Measurements from ENCODE around the gene CLEC2B.

Gene CLEC2B

GRCh38 chr12:9868951-9869306 is 225 bp downstream of the CLEC2B start:
- no peak for DNase-seq (ENCODE audit: low spot score)

DNA sequence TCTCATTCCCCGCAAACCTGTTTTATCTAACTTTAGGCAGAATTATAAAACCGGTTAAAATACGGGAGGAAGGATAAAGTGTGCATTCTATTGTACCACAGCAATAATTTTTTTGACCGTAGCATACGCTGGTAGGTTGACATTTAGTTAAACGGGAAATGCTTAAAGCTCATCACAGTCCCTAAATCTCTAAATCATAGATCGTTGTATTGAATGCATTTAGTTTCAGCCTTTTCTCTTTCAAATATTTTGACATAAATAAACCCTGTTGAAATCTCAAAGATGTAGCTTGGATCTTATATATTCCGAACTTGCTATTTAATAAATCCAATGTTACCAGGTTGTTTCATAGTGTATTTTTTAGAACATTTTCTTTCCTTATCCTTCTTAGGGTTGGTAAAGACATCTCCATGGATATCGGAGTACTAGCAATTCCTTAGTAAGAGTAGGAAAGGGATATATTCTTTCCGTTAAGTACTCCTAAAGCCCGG is 798 bp downstream of the CLEC2B start:
- DNase-seq (ENCODE audit: low spot score) = peak; percentile 10

- no peak for DNase-seq (ENCODE audit: low spot score)
Observed at GRCh38 chr12:9867531-9867930, 1.6 kb downstream of the CLEC2B start.

DNA sequence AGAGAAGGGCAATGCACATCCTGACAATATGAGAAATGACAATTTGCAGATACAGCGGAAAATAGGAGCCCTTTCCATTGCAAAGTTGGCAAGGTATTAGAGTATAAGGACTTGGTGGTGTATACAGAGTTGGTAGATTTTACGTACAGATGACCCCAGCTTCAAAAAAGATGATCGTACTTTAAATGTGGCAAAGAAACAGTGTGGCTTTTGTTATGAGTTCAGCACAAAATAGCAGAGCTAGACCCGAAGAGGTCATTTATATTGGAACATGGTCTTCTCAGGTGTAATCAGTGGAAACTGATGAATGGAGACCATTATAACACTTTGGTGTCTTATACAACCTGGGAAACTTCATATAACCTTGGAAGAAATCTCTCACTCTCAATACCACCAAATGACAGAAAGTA is 2.3 kb downstream of the CLEC2B start:
- DNase-seq (ENCODE audit: low spot score) = peak; percentile 15

DNA sequence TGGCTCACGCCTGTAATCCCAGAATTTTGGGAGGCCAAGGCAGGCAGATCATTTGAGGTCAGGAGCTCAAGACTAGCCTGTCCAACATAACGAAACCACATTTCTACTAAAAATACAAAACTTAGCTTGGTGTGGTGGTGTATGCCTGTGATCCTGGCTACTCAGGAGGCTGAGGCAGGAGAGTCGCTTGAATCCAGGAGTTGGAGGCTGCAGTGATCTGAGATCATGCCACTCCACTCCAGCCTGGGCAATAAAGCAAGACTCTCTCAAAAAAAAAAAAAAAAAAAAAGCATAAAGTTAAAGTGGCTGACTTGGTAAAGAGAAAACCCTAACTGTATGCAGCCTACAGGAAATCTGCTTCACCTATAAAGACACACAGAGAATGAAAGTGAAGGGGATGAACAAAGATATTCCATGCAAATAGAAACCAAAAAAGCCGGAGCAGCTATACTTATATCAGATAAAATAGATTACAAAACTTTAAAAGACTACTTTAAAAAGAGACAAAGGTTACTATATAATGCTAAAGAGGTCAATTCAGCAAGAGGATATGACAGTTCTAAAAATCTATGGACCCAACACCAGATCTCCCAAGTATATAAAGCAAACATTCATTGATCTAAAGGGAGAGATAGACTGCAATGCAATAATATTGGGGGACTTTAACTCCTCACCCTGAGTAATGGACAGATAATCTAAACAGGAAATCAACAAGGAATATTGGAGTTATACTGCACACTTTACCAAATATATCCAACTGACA is 4.1 kb downstream of the CLEC2B start:
- peak; percentile 21 for DNase-seq (ENCODE audit: low spot score)

DNA sequence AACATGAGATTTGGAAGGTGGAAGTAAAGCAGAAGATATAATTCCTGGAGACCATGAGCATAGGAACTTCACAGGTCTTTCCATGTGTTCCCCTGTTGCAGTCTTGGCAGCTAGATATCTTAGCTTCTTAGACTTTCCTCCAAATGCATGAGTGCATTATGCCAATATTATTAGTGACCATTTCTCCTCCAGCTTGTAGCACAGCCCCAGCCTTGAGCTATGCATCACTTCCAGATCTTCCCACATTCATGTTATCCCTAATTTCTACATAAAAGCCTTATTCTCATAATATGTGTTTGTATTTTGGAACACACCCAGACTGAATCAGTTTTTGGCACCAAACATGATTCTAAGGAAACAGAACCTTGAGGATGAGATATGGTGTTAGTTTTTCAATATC is 11.0 kb downstream of the CLEC2B start:
- no peak for DNase-seq (ENCODE audit: low spot score)

GRCh38 chr12:9856894-9857293 is 12.3 kb downstream of the CLEC2B start:
- no peak for DNase-seq (ENCODE audit: low spot score)

DNA sequence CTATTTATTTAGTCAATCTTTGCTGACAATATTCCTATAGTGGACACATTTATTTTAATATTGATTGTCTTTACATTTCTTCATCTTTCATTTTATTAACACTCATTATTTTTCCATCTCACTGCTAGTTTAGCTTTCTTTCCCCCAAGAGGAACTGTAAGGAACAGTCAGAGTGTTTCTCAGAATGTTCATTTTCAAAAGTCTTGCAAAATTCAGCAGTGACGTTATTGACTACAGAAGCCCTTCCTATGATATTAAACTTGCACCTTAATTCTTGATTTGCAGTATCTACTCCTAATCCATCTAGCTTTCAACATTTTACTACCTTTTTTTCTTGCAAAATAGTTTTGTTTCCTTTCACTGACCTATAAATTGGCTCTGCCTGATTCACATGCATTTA is 13.0 kb downstream of the CLEC2B start:
- DNase-seq (ENCODE audit: low spot score) = no peak

DNA sequence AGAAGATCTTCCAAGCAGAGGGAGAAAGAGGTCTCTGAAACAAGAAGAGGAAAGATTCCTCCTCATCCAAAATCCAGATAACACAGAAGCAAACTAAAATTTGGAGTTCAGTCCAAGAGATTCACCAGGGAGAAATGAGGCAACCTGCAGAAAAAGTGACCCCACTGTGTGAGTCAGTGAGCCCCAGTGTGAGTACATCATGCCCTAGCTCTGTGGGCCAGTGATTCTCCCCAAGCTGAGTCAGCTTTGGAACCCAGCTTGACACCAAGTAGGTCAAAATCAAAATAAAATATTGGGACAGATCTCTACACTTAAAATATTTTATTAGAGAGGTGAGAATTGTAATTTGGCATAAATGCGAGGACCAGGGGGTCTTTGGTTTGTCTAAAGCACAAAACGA is 17.2 kb downstream of the CLEC2B start:
- no peak for DNase-seq (ENCODE audit: low spot score)

- DNase-seq (ENCODE audit: low spot score) = no peak
Observed at GRCh38 chr12:9851050-9851449, 18.1 kb downstream of the CLEC2B start.

- DNase-seq (ENCODE audit: low spot score) = no peak
Observed at GRCh38 chr12:9848899-9849298, 20.3 kb downstream of the CLEC2B start.

GRCh38 chr12:9843407-9843806 is 25.7 kb downstream of the CLEC2B start:
- no peak for DNase-seq (ENCODE audit: low spot score)

- no peak for DNase-seq (ENCODE audit: low spot score)
Observed at GRCh38 chr12:9831720-9832119, 37.4 kb downstream of the CLEC2B start.

GRCh38 chr12:9829982-9830381 is 39.2 kb downstream of the CLEC2B start:
- no peak for DNase-seq (ENCODE audit: low spot score)

DNA sequence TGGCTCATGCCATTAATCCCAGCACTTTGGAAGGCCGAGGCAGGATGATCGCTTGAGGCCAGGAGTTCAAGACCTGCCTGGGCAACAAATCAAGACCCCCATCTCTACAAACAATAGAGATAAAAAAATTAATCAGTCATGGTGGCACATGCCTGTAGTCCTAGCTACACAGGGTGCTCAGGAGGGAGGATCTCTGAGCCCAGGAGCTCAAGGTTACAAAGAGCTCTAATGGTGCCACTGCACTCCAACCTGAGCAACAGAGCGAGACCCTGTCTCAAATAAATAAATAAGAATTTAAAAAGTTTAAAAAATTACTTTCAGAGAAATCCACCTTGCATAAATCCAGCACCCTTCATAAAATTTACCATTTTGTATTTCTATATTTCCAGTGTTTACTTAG is 39.7 kb downstream of the CLEC2B start:
- no peak for DNase-seq (ENCODE audit: low spot score)

GRCh38 chr12:9827209-9827888 is 41.8 kb downstream of the CLEC2B start, which contains the start of gene KLRF1:
KLRF1 (plus strand) TSS chr12:9827481; CDS start chr12:9827545, 64 bp downstream.
- DNase-seq (ENCODE audit: low spot score) = no peak

DNA sequence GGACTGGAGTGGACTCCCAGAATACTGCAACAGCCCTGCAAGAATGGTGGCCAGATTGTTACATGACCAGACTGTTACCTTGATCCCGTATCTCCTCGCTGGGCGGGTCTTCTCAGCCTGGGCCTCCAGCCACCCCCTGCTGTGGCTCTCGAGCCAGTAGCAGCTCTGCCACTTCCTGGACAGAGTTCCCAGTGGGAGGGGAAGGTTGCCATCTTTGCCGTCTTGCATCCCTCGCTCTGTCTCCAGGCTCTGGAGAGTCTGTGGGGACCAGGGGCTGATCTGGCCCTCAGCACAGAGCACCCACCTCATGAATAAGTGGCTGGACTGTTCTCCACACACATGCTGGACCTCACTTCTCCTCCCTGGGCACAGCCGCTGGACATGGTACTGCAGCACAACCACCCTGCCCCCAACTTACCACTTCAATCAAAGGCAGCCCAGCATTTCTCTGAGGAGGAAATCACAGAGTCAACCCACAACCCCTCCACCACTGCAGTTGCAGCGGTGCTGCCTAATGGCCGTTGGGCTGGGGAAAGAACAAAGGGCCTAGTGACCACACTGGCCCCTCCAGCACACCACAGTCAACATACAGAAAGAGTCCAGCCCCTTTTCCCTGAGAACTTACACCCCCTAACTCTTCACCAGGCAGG is 48.7 kb downstream of the CLEC2B start:
- DNase-seq (ENCODE audit: low spot score) = no peak

DNA sequence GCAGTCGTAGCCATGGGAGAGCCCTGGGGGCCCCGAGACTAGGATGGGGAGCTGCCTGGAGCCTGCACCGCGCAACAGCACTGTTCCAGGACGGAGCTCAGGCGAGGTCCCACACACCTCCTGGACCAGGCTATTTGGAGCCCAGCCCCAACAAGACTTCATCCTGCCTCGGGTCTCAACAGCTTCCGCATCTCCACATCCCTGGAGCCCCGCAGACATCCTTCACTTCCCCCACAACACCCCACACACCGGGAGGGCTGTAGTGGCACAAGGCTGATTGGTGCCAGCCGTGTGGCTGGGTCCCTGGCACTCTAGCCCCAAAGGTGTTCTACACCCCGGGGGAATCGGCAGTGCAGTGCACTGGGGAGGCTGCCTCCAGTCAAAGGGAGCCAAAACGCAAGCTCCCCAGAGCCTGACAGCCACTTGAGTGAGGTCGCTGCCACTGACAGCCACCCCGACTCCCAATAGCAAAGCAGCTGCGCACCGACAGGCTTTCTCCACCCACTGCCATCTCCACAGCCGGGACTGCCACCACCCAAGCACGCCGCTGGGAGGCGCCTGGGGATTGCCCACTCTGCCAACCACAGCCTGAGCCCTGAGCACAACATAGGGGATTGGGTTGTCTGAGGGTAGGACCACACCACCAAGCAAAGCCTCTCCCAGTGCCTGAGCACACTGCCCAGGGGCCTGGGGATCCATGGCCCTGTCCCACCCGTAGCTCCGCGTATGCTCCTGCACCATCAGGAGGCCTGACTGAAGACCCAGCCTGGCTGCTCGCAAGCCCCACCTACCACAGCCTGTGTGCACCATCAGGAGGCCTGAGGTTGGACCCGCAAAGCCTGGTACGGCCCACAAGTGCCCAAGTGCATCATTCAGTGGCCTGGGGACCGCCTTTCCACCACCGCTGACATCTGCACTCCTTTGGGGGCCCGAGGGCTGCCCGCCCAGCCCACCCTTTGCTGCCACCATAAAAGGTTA is 55.0 kb downstream of the CLEC2B start:
- DNase-seq (ENCODE audit: low spot score) = peak; percentile 93

- no peak for DNase-seq (ENCODE audit: low spot score)
Observed at GRCh38 chr12:9811621-9812020, 57.5 kb downstream of the CLEC2B start.

DNA sequence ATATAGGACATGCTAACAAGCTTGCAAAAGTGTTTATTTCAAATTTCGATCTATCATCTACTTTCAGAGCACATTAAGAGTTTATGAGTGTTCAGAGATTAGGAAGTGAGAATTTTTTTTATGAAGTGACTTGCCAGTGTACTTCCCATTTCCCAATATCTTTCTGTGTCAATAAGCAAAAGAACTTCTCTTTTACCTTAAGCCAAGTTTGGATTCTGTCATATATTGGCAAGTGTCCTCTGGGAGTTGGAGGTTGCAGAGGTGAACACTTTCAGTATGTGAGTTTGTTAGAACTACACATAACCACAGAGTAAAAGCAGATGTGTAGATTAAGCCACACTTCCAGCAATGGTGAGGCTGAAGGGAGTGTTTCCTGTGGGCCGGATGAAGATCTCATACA is 58.5 kb downstream of the CLEC2B start:
- no peak for DNase-seq (ENCODE audit: low spot score)

DNA sequence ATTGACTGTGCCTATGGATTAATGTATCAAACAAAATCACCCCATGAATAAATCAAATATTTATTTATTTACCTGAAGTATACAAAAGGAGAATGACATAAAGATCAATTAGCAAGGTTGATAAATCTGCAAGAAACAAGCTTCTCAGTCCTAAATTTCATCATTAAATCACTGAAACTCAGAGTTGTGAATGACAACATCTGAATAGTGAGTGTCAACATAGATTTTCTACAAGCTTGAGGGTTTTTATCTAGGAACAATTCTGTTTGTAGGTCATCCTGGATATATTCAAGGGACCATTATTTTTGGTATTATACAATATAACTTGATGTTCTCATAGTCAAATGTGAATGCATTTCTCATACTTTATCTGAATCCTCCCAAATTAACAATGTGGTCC is 59.3 kb downstream of the CLEC2B start:
- no peak for DNase-seq (ENCODE audit: low spot score)

GRCh38 chr12:9809338-9809737 is 59.8 kb downstream of the CLEC2B start:
- DNase-seq (ENCODE audit: low spot score) = no peak

Measured in activated CD4-positive, alpha-beta T cell treated with anti-CD3 and anti-CD28 coated beads, Interleukin-2, Interleukin-4, amounts not matched to agents 100 ng/mL and 50 ng/mL, durations not matched to agents 16 hours and 8 hours (primary cell).